ENCODE measurements around the gene CRYGD. TPM values are rescaled to one million over a fixed set of nuclear protein-coding genes. Genes with fewer than 3 reads are reported as not detected.

The CRYGD gene
- total and polyA plus RNA-seq, 2 of the 13 experiments (the other 11 are each of a cell fraction or from before 2014, with no cell fraction given), result not detected

GRCh38 chr2:208135794-208136715 lies 11.7 kb upstream of the CRYGD start (continued):
- TF ChIP-seq RAD51 (IDR thresholded peaks at IDR 0.05; ENCODE audit: borderline replicate concordance) (no peak), ZBTB44 (CRISPR knock-in tag; IDR thresholded peaks at IDR 0.05) (no peak), ZNF564 (CRISPR knock-in tag; IDR thresholded peaks at IDR 0.05) (no peak), HNF1B (CRISPR knock-in tag; IDR thresholded peaks at IDR 0.05) (0 out of 2 replicates have a peak, but pooled peaks have one; percentile 32), SNAPC2 (CRISPR knock-in tag; IDR thresholded peaks at IDR 0.05) (0 out of 2 replicates have a peak, but pooled peaks have one; percentile 43), STAG1 (CRISPR knock-in tag; IDR thresholded peaks at IDR 0.05) (no peak), ZBTB8A (CRISPR knock-in tag; IDR thresholded peaks at IDR 0.05; ENCODE audit: borderline replicate concordance, low read depth) (no peak), SMYD3 (CRISPR knock-in tag; IDR thresholded peaks at IDR 0.05) (peak; percentile 51; the same call in 1 of the 2 replicates), ZNF292 (CRISPR knock-in tag; IDR thresholded peaks at IDR 0.05; ENCODE audit: borderline replicate concordance, low read depth) (peak; percentile 68; the same call in 1 of the 2 replicates), SYNCRIP (IDR thresholded peaks at IDR 0.05; ENCODE audit: insufficient read depth, low read depth, low read length) (no peak), GZF1 (CRISPR knock-in tag; IDR thresholded peaks at IDR 0.05) (0 out of 2 replicates have a peak, but pooled peaks have one; percentile 37)
- TF ChIP-seq, protein P1, sequence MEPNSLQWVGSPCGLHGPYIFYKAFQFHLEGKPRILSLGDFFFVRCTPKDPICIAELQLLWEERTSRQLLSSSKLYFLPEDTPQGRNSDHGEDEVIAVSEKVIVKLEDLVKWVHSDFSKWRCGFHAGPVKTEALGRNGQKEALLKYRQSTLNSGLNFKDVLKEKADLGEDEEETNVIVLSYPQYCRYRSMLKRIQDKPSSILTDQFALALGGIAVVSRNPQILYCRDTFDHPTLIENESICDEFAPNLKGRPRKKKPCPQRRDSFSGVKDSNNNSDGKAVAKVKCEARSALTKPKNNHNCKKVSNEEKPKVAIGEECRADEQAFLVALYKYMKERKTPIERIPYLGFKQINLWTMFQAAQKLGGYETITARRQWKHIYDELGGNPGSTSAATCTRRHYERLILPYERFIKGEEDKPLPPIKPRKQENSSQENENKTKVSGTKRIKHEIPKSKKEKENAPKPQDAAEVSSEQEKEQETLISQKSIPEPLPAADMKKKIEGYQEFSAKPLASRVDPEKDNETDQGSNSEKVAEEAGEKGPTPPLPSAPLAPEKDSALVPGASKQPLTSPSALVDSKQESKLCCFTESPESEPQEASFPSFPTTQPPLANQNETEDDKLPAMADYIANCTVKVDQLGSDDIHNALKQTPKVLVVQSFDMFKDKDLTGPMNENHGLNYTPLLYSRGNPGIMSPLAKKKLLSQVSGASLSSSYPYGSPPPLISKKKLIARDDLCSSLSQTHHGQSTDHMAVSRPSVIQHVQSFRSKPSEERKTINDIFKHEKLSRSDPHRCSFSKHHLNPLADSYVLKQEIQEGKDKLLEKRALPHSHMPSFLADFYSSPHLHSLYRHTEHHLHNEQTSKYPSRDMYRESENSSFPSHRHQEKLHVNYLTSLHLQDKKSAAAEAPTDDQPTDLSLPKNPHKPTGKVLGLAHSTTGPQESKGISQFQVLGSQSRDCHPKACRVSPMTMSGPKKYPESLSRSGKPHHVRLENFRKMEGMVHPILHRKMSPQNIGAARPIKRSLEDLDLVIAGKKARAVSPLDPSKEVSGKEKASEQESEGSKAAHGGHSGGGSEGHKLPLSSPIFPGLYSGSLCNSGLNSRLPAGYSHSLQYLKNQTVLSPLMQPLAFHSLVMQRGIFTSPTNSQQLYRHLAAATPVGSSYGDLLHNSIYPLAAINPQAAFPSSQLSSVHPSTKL (CRISPR knock-in tag; IDR thresholded peaks at IDR 0.05), result peak; percentile 89
- TF ChIP-seq, protein P2, sequence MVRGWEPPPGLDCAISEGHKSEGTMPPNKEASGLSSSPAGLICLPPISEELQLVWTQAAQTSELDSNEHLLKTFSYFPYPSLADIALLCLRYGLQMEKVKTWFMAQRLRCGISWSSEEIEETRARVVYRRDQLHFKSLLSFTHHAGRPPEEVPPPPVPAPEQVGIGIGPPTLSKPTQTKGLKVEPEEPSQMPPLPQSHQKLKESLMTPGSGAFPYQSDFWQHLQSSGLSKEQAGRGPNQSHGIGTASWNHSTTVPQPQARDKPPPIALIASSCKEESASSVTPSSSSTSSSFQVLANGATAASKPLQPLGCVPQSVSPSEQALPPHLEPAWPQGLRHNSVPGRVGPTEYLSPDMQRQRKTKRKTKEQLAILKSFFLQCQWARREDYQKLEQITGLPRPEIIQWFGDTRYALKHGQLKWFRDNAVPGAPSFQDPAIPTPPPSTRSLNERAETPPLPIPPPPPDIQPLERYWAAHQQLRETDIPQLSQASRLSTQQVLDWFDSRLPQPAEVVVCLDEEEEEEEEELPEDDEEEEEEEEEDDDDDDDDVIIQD (CRISPR knock-in tag; IDR thresholded peaks at IDR 0.05; ENCODE audit: low read depth), result peak; percentile 60; the same call in 1 of the 2 replicates

Measured in HepG2 (cell line).